Measurements from ENCODE around the gene ASXL1.
"Not testable (repeated sequence)": the region's sequence is repeated elsewhere in the genome, so short reads cannot be mapped to it uniquely, and the experiment has no call there.

The ASXL1 gene

GRCh38 chr20:32363492-32363891 lies 5.4 kb downstream of the ASXL1 start:
- no peak for DNase-seq

GRCh38 chr20:32364554-32365208 lies 6.5 kb downstream of the ASXL1 start:
- DNase-seq, result no peak

GRCh38 chr20:32365564-32365963 lies 7.4 kb downstream of the ASXL1 start:
- no peak for DNase-seq

- DNase-seq, result no peak
These were observed 8.2 kb downstream of the ASXL1 start for GRCh38 chr20:32366380-32366779.

- DNase-seq, result no peak
These were observed 10.2 kb downstream of the ASXL1 start for GRCh38 chr20:32368323-32368722.

GRCh38 chr20:32368925-32369324 lies 10.8 kb downstream of the ASXL1 start:
- no peak for DNase-seq

- no peak for DNase-seq
These were observed 12.8 kb downstream of the ASXL1 start for GRCh38 chr20:32370897-32371296.

GRCh38 chr20:32378461-32378860 lies 20.3 kb downstream of the ASXL1 start:
- no peak for DNase-seq

- DNase-seq, result not testable (repeated sequence)
These were observed 21.9 kb downstream of the ASXL1 start for GRCh38 chr20:32380037-32380436.

GRCh38 chr20:32380745-32381144 lies 22.6 kb downstream of the ASXL1 start:
- DNase-seq, result no peak

GRCh38 chr20:32382102-32382950 lies 24.2 kb downstream of the ASXL1 start:
- no peak for DNase-seq

- not testable (repeated sequence) for DNase-seq
These were observed 25.3 kb downstream of the ASXL1 start for GRCh38 chr20:32383441-32383840.

GRCh38 chr20:32385541-32385940 lies 27.4 kb downstream of the ASXL1 start:
- no peak for DNase-seq

- no peak for DNase-seq
These were observed 28.0 kb downstream of the ASXL1 start for GRCh38 chr20:32386091-32386490.

- no peak for DNase-seq
These were observed 29.1 kb downstream of the ASXL1 start for GRCh38 chr20:32387252-32387651.

GRCh38 chr20:32391003-32391402 lies 32.9 kb downstream of the ASXL1 start:
- DNase-seq, result no peak

- DNase-seq, result no peak
These were observed 36.9 kb downstream of the ASXL1 start for GRCh38 chr20:32395066-32395465.

GRCh38 chr20:32396646-32397160 lies 38.6 kb downstream of the ASXL1 start:
- DNase-seq, result no peak

GRCh38 chr20:32397567-32398084 lies 39.5 kb downstream of the ASXL1 start:
- no peak for DNase-seq

- no peak for DNase-seq
These were observed 42.3 kb downstream of the ASXL1 start for GRCh38 chr20:32400476-32400875.

GRCh38 chr20:32404017-32404416 lies 45.9 kb downstream of the ASXL1 start:
- DNase-seq, result no peak

- DNase-seq, result no peak
These were observed 48.6 kb downstream of the ASXL1 start for GRCh38 chr20:32406701-32407100.

- not testable (repeated sequence) for DNase-seq
These were observed 49.1 kb downstream of the ASXL1 start for GRCh38 chr20:32407131-32407750.
